DLD1 (cell line): ENCODE results near the gene SLC38A6.

Experiments
- in situ Hi-C: cut with HindIII; loops from 2 replicates; pipeline ENCODE4 v1.10.0; 2017; ENCODE audit warnings: low sequenced_read_pairs

SLC38A6 gene

GRCh38 chr14:60980811-60981632 is at the start of gene SLC38A6, which contains the start of gene TRMT5:
Gene SLC38A6 (plus strand): TSS chr14:60981245. CDS start chr14:60981278, 33 bp downstream.
Gene TRMT5 (minus strand): TSS chr14:60981079. CDS start chr14:60980973, 106 bp downstream.
- in situ Hi-C loops, result no loop called here

DNA sequence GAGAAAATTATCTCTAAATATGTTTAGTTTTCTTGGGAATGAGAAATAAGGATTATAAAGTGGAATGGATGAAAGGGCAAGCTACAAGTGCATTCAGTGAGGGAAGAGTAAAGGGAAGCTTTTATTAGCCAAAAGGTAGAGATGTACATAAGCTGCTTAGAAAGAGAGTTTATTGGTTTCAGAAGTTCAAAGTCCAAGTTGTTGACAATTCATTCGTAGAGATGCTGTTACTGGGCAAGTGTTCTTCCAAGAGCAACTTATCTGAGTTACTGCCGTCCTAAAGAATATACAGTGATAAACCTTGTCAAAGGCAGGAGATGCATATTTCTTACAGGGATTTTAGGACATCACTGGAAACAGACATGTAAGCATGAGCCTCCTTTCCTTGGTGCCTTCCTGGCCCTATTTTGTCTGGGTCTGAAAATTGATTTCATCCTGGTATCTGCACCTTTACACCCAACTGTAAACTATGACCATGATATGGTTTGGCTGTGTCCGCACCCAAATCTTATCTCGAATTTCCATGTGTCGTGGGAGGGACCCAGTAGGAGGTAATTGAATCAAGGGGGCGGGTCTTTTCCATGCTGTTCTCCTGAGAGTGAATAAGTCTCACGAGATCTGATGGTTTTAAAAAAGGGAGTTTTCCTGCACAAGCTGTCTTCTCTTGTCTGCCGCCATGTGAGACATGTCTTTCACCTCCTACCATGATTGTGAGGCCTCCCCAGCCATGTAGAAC is 47.0 kb upstream of the SLC38A6 start:
- in situ Hi-C loops, result no loop called here

DNA sequence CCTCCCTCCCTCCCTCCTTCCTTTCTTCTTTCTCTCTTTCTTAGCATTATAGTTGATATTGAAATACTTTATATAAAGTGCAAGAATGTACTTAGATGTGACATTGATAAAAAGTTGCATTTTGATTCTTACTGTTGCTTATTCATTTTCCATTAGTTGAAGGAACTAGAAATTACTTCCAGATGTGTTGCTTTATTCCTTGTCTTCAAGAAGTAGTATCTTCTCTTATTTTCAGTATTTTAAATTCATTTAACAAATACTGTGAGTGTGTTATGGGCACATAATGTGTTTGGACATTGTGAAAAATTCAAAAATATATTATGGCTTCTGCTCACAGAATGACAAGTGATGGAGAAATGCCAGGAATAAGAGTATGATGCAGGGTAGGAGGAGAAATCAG is 45.7 kb upstream of the SLC38A6 start:
- in situ Hi-C loops, result no loop called here

GRCh38 chr14:60943637-60944032 is 37.4 kb upstream of the SLC38A6 start:
- in situ Hi-C loops, result loop anchor here (5.0 kb wide), 1 partner anchor 34 kb away; no protein-coding TSS in a partner anchor

DNA sequence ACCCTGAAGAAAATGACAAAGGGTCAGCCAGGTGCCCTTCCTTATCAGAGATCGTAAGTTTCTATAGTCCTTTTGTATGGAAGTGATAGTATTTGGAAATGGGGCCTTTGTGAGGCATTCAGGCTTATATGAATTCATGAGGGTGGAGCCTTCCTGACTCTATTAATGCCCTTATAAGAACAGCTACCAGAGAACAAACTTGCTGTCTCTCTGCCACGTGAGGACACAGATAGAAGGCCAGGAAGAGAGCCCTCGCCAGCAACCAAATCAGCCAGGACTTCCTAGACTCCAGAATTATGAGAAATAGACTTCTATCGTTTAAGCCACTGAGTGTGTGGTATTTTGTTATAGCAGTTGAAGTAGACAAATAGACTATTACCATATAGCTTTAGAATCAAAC is 36.8 kb upstream of the SLC38A6 start:
- in situ Hi-C loops, result loop anchor here (5.0 kb wide), 1 partner anchor 33 kb away; no protein-coding TSS in a partner anchor

- in situ Hi-C loops, result no loop called here
Measured at GRCh38 chr14:60945984-60946383, 35.1 kb upstream of the SLC38A6 start.

- in situ Hi-C loops, result no loop called here
Measured at GRCh38 chr14:60946773-60947172, 34.3 kb upstream of the SLC38A6 start.

DNA sequence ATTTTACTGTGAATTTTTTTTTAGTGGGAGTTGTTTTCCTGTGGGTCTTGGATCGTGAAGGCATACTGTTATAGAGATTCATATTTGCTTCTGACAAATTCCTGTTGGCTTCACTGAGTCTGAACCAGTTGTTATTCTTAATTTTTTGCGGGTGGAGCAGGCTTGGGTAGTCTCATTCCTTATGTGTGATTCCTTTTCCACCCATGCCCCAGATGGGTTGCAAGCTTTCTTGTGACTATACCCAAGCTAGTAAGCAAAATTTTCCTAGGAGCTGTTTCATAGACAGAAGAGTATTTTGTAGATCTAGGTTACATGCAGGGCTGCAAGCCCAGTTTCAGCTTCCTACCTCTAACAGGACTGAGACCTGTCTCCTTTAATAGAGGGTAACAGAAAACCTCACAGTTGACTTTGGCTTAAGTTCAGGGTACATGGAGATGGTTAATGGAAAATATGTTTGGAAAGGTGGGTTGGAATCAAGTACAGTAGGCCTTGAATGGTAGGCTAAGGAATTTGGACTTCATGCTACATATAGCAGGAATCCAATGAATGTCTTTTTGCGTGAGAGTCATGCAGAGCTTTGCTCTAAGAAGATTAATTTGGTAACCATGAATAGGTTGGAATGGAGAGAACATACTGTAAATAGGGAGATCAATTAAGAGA is 29.1 kb upstream of the SLC38A6 start:
- in situ Hi-C loops, result no loop called here

- in situ Hi-C loops, result no loop called here
Measured at GRCh38 chr14:60956202-60956601, 24.8 kb upstream of the SLC38A6 start.

DNA sequence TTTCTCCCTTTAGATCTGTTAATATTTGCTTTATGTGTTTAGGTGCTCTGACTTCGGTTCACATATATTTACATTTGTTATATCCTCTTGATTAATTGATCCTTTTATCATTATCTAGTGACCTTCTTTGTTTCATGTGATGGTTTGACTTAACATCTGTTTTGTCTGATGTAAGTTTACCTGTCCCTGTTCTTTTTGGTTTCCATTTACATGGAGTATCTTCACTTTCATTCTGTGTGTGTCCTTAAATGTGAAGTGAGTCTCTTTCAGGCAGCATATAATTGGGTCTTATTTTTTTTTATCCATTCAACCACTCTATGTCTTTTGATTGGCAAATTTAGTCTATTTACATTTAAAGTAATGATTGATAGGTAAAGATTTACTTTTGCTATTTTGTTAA is 24.4 kb upstream of the SLC38A6 start:
- in situ Hi-C loops, result no loop called here

GRCh38 chr14:60958146-60958545 is 22.9 kb upstream of the SLC38A6 start:
- in situ Hi-C loops, result no loop called here

GRCh38 chr14:60963761-60964160 is 17.3 kb upstream of the SLC38A6 start:
- in situ Hi-C loops, result no loop called here

DNA sequence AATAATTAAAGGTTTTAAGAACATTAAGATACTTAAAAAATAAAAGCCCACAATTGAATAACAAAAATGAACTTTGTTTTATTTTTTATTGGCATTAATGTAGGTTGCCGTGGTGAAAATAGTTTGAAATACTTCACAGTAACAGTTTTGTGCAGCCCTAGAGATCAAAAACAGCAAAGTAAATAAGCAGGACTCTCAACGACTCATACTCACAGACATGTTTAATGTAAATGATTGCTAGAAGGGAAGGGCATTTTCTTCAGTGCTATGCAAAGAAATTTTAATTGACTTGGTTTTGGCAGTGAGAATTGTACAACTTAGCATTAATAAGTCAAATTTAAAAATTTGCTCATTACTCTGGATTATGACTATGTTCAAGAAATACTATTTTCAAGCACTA is 16.1 kb upstream of the SLC38A6 start:
- in situ Hi-C loops, result no loop called here

DNA sequence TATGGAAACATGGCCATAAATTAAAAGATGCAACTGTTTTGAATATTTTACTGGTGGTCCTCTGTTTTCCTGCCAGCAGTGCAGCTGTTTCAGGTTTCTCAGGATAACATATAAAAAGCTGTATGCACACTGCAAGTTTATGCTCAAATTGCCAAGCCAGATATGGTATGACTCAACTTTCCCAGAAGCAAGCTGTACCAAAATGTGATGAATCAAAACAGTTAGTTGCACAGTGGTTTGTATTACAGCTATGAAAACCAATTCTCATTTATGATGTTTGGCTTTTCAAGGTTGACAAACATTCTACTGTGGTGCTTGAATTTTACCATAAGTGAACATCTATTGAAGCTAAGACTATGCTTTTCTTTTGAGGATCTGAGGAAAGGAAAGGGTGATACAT is 15.6 kb upstream of the SLC38A6 start:
- in situ Hi-C loops, result no loop called here

DNA sequence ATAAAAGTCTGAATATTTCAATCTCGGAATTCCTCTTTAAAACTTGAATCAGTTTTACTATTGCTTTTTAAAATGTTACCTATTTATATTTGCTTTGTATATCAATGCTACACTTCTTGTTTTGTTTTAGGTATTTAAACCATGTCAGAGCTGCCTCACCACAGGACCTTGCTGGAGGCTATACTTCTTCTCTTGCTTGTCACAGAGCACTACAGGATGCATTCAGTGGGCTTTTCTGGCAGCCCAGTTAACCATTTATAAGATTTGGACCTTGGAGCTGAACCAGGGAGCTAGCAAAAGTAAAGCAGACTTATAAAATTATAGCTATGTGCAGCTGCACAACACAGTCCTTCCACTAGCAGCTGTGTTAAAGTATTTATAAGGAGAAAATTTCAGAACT is 12.9 kb upstream of the SLC38A6 start:
- in situ Hi-C loops, result no loop called here

GRCh38 chr14:60968671-60969070 is 12.4 kb upstream of the SLC38A6 start:
- in situ Hi-C loops, result no loop called here

DNA sequence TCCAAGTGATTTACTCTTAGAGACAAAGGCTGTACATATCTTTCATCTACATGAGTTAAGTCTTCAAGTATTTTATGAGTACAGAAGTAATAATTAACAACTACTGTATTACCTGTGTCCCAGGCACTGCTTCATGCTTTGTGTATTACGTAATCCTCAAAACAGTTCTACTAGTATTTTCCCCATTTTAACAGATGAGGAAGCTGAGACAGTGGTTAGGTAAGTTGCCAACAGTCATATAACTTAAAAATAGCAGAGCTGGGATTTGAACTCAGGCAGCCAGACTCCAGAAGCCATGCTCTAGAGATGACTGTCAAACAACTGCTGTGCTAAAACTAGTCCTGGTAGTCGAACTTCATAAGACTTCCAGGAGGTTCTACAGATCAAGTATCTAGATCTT is 10.9 kb upstream of the SLC38A6 start:
- in situ Hi-C loops, result no loop called here

DNA sequence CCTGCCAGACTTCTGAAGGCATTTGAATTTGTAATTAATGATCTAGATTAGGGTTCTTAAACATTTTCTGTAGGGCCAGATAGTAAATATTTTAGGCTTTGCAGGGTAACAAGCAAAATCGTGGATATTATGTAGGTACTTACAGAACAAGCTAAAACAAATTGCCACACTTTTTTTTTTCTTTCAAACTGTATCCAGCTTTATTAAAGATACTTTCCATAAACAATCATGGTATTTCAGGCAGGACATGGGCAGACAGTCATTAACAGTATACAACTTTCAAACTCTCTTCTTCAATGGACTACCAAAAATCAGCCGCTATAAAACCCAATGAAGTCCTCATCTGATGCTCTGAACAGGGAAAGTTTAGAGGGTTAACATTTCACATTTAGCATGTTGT is 9.8 kb upstream of the SLC38A6 start:
- in situ Hi-C loops, result no loop called here

DNA sequence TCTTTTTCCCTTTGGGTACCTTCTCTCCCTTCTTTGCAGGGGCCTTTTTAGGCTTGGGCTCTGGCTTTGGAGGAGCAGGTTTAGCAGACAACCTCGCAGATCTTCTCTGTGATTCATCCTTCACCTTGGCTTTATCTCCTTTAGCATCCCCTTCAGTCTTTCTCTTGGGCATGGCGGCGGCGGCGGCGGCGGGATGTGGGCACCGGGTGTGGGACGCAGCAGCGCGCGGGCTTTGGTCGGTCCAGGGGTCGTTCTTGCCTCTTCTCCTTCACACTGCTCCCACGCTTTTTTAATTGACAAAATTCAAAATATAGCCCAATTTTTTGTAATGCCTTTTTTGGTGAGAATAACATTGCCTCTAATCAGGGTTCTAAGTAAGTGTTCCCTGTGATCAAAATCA is 8.8 kb upstream of the SLC38A6 start:
- in situ Hi-C loops, result no loop called here

DNA sequence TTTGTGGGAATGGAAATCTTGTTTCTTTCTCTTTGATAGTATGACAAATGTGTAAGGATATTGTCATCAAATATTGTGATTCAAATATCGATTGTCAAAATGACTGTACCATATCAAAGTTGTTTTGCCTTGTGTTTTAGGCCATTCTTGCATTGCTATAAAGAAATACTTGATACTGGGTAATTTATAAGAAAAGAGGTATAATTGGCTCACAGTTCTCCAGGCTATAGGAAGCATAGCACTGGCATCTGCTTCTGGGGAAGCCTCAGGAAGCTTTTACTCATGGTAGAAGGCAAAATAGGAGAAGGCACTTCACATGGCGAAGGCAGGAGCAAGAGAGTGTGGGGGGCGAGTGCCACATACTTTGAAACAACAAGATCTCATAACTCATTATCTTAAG is 8.0 kb upstream of the SLC38A6 start:
- in situ Hi-C loops, result no loop called here

GRCh38 chr14:60974090-60974651 is 6.9 kb upstream of the SLC38A6 start:
- in situ Hi-C loops, result no loop called here
